ENCODE data around the gene AP2S1. TPM values are rescaled to one million over a fixed set of nuclear protein-coding genes. Genes with fewer than 3 reads are reported as not detected.

AP2S1 gene
- total and polyA plus RNA-seq, 2 experiments from 2014 or later, result 140 to 299 TPM

DNA sequence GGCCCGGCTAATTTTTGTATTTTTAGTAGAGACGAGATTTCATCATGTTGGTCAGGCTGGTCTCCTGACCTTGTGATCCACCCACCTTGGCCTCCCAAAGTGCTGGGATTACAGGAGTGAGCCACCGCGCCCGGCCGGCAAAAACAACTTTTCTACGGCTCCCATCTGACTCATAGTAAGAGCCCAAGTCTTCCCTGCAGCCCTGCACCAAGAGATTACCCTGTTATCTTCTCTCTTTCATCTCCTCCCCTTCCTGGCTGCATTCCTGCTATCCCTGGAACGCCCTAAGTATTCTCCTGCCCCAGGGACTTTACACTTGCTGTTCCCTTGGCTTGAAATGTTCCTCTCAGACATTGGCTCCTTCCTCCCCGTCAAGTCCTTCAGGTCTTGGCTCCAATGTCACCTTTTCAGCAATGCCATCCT is 6.6 kb downstream of the AP2S1 start:
- Histone ChIP-seq H4K20me1 (replicated peaks; ENCODE audit: insufficient read depth) (peaks cover 10% of the 10 kb centered on the region), H3K4me2 (no peak overlapping the region), H3K4me1 (ENCODE audit: insufficient read depth) (no peaks in the 10 kb centered on the region; the same call in 1 of the 2 replicates), H3K36me3 (ENCODE audit: insufficient read depth) (peaks cover 9% of the 10 kb centered on the region), H3K4me3 (no peak overlapping the region), H3K27me3 (ENCODE audit: insufficient read depth) (no peaks in the 10 kb centered on the region), H3K79me2 (replicated peaks; ENCODE audit: insufficient read depth) (peaks cover 29% of the 10 kb centered on the region), H2AFZ (no peak overlapping the region), H3K9me2 (ENCODE audit: insufficient read depth) (no peaks in the 10 kb centered on the region), H3K27ac (ENCODE audit: low read depth) (no peak overlapping the region), H3F3A (replicated peaks; ENCODE audit: low read depth) (peaks cover 10% of the 10 kb centered on the region; the same call in 1 of the 2 replicates)
- DNase-seq (ENCODE audit: low spot score) (no peak), ATAC-seq (no peak)
- TF ChIP-seq NANOG (IDR thresholded peaks at IDR 0.05; ENCODE audit: borderline replicate concordance) (no peak), STAT1 (IDR thresholded peaks at IDR 0.05; ENCODE audit: unreplicated experiment) (no peak), POLR2AphosphoS5 (IDR thresholded peaks at IDR 0.05; ENCODE audit: low read depth) (no peak), CREB1 (CRISPR knock-in tag; IDR thresholded peaks at IDR 0.05; ENCODE audit: low read depth) (no peak), EZH2 (IDR thresholded peaks at IDR 0.05; ENCODE audit: low read depth, unreplicated experiment) (no peak), ZNF114 (CRISPR knock-in tag; IDR thresholded peaks at IDR 0.05) (no peak), EZH2phosphoT487 (IDR thresholded peaks at IDR 0.05; ENCODE audit: unreplicated experiment) (no peak), ZNF331 (CRISPR knock-in tag; IDR thresholded peaks at IDR 0.05; ENCODE audit: low read depth) (no peak), JUNB (IDR thresholded peaks at IDR 0.05; ENCODE audit: unreplicated experiment) (no peak)
- TF ChIP-seq, protein P1, sequence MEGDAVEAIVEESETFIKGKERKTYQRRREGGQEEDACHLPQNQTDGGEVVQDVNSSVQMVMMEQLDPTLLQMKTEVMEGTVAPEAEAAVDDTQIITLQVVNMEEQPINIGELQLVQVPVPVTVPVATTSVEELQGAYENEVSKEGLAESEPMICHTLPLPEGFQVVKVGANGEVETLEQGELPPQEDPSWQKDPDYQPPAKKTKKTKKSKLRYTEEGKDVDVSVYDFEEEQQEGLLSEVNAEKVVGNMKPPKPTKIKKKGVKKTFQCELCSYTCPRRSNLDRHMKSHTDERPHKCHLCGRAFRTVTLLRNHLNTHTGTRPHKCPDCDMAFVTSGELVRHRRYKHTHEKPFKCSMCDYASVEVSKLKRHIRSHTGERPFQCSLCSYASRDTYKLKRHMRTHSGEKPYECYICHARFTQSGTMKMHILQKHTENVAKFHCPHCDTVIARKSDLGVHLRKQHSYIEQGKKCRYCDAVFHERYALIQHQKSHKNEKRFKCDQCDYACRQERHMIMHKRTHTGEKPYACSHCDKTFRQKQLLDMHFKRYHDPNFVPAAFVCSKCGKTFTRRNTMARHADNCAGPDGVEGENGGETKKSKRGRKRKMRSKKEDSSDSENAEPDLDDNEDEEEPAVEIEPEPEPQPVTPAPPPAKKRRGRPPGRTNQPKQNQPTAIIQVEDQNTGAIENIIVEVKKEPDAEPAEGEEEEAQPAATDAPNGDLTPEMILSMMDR (conservative IDR thresholded peaks at IDR 0.05; ENCODE audit: low read depth in 2 of 2), result no peak
- TF ChIP-seq, protein P2, sequence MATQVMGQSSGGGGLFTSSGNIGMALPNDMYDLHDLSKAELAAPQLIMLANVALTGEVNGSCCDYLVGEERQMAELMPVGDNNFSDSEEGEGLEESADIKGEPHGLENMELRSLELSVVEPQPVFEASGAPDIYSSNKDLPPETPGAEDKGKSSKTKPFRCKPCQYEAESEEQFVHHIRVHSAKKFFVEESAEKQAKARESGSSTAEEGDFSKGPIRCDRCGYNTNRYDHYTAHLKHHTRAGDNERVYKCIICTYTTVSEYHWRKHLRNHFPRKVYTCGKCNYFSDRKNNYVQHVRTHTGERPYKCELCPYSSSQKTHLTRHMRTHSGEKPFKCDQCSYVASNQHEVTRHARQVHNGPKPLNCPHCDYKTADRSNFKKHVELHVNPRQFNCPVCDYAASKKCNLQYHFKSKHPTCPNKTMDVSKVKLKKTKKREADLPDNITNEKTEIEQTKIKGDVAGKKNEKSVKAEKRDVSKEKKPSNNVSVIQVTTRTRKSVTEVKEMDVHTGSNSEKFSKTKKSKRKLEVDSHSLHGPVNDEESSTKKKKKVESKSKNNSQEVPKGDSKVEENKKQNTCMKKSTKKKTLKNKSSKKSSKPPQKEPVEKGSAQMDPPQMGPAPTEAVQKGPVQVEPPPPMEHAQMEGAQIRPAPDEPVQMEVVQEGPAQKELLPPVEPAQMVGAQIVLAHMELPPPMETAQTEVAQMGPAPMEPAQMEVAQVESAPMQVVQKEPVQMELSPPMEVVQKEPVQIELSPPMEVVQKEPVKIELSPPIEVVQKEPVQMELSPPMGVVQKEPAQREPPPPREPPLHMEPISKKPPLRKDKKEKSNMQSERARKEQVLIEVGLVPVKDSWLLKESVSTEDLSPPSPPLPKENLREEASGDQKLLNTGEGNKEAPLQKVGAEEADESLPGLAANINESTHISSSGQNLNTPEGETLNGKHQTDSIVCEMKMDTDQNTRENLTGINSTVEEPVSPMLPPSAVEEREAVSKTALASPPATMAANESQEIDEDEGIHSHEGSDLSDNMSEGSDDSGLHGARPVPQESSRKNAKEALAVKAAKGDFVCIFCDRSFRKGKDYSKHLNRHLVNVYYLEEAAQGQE (IDR thresholded peaks at IDR 0.05; ENCODE audit: unreplicated experiment), result no peak
- TF ChIP-seq, protein P3, sequence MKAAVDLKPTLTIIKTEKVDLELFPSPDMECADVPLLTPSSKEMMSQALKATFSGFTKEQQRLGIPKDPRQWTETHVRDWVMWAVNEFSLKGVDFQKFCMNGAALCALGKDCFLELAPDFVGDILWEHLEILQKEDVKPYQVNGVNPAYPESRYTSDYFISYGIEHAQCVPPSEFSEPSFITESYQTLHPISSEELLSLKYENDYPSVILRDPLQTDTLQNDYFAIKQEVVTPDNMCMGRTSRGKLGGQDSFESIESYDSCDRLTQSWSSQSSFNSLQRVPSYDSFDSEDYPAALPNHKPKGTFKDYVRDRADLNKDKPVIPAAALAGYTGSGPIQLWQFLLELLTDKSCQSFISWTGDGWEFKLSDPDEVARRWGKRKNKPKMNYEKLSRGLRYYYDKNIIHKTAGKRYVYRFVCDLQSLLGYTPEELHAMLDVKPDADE (IDR thresholded peaks at IDR 0.05), result no peak
- H3K27ac Mint-ChIP-seq, result no peak overlapping the region; the same call in 1 of the 2 replicates
- H3K4me3 Mint-ChIP-seq, result no peak overlapping the region
- peaks cover 3% of the 10 kb centered on the region for H3K4me1 Mint-ChIP-seq
- peaks cover 46% of the 10 kb centered on the region for H3K36me3 Mint-ChIP-seq (ENCODE audit: low read depth)
- H3K9me3 Mint-ChIP-seq, result no peaks in the 10 kb centered on the region
- H3K27me3 Mint-ChIP-seq (ENCODE audit: insufficient read depth, low read depth, poor library complexity), result peaks cover 9% of the 10 kb centered on the region

Data from GM23338 (cell line).